ENCODE results near the gene TCERG1L.

DNA sequence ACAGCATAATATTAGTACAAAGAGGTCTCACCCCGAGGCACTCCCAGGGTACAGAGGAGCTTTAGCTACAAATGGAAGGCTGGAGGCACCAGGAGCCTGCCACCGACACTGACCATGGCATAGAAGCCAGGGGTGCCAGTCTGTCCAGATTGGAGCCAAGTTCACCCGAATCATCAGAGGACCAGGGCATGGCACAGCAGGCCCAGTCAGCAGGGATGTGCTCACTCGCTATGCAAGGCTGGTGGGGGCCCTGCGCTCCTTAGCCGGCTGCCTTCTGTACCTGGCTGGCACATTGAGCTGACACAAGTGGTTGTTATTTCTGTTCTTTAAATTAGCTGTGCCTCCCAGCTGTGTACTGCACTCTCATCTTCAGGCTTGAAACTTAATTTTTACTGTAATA lies 149.3 kb downstream of the TCERG1L start:
- TF ChIP-seq, protein P1, sequence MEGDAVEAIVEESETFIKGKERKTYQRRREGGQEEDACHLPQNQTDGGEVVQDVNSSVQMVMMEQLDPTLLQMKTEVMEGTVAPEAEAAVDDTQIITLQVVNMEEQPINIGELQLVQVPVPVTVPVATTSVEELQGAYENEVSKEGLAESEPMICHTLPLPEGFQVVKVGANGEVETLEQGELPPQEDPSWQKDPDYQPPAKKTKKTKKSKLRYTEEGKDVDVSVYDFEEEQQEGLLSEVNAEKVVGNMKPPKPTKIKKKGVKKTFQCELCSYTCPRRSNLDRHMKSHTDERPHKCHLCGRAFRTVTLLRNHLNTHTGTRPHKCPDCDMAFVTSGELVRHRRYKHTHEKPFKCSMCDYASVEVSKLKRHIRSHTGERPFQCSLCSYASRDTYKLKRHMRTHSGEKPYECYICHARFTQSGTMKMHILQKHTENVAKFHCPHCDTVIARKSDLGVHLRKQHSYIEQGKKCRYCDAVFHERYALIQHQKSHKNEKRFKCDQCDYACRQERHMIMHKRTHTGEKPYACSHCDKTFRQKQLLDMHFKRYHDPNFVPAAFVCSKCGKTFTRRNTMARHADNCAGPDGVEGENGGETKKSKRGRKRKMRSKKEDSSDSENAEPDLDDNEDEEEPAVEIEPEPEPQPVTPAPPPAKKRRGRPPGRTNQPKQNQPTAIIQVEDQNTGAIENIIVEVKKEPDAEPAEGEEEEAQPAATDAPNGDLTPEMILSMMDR (IDR thresholded peaks at IDR 0.05; ENCODE audit: insufficient read depth, low read length, poor library complexity, severe bottlenecking) = no peak
- TF ChIP-seq EZH2phosphoT487 (conservative IDR thresholded peaks at IDR 0.05; ENCODE audit: low read length) = no peak

Measured in SU-DHL-6 (cell line).